Measurements from ENCODE around the gene TOM1L1.

DNA sequence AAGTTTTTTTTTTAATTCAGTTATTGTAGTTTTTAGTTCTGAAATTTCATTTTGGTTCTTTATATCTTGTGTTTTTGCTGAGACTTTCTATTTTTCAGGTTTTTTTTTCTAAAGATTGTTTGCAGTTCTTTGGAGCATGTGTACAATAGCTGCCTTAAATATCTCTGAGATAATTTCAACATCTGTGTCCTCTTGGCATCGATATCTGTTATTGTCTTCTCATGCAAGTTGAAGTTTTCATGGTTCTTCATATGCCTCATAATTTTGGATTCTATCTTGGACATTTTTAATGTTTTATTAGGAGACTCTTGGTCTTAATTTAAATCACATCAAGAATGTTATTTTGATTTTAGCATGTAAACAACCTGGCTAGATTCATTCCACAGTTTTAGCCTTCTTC lies 45.0 kb downstream of the TOM1L1 start:
- TF ChIP-seq, protein P1, sequence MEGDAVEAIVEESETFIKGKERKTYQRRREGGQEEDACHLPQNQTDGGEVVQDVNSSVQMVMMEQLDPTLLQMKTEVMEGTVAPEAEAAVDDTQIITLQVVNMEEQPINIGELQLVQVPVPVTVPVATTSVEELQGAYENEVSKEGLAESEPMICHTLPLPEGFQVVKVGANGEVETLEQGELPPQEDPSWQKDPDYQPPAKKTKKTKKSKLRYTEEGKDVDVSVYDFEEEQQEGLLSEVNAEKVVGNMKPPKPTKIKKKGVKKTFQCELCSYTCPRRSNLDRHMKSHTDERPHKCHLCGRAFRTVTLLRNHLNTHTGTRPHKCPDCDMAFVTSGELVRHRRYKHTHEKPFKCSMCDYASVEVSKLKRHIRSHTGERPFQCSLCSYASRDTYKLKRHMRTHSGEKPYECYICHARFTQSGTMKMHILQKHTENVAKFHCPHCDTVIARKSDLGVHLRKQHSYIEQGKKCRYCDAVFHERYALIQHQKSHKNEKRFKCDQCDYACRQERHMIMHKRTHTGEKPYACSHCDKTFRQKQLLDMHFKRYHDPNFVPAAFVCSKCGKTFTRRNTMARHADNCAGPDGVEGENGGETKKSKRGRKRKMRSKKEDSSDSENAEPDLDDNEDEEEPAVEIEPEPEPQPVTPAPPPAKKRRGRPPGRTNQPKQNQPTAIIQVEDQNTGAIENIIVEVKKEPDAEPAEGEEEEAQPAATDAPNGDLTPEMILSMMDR (IDR thresholded peaks at IDR 0.05): no peak
- TF ChIP-seq EZH2phosphoT487 (IDR thresholded peaks at IDR 0.05): no peak

Data from neural progenitor cell (in vitro differentiated cells).